ENCODE results near the gene KIF22.
"Not testable (repeated sequence)": the region's sequence is repeated elsewhere in the genome, so short reads cannot be mapped to it uniquely, and the experiment has no call there.

Gene KIF22

DNA sequence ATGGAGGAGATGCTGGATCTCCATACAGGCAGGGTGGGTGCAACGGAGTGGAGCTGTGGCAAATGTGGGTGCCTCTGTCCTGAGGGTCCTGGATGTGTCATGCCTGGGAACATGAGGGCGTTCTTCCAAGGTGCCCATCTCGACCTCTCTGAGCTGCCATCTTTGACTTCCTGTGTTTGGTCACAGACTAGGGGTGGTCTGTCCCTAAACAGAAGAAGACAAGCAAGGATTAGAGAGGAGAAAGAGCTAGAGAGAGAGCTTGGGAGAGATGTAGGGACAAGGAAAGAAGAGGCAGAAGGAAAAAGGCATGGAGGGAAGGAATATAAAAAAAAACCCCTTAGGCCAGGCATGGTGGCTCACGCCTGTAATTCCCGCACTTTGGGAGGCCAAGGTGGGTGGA is 15.8 kb upstream of the KIF22 start:
- Histone ChIP-seq H3K27ac (no peak overlapping the region), H3K36me3 (no peaks in the 10 kb centered on the region), H3K4me3 (ENCODE audit: low read depth, low read length) (no peak overlapping the region), H3K27me3 (ENCODE audit: insufficient read depth, low read depth, severe bottlenecking) (no peaks in the 10 kb centered on the region), H3K9me3 (ENCODE audit: severe bottlenecking) (no peaks in the 10 kb centered on the region)
- no peak for DNase-seq
- TF ChIP-seq, protein P1, sequence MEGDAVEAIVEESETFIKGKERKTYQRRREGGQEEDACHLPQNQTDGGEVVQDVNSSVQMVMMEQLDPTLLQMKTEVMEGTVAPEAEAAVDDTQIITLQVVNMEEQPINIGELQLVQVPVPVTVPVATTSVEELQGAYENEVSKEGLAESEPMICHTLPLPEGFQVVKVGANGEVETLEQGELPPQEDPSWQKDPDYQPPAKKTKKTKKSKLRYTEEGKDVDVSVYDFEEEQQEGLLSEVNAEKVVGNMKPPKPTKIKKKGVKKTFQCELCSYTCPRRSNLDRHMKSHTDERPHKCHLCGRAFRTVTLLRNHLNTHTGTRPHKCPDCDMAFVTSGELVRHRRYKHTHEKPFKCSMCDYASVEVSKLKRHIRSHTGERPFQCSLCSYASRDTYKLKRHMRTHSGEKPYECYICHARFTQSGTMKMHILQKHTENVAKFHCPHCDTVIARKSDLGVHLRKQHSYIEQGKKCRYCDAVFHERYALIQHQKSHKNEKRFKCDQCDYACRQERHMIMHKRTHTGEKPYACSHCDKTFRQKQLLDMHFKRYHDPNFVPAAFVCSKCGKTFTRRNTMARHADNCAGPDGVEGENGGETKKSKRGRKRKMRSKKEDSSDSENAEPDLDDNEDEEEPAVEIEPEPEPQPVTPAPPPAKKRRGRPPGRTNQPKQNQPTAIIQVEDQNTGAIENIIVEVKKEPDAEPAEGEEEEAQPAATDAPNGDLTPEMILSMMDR (IDR thresholded peaks at IDR 0.05; ENCODE audit: low read depth, low read length): no peak

DNA sequence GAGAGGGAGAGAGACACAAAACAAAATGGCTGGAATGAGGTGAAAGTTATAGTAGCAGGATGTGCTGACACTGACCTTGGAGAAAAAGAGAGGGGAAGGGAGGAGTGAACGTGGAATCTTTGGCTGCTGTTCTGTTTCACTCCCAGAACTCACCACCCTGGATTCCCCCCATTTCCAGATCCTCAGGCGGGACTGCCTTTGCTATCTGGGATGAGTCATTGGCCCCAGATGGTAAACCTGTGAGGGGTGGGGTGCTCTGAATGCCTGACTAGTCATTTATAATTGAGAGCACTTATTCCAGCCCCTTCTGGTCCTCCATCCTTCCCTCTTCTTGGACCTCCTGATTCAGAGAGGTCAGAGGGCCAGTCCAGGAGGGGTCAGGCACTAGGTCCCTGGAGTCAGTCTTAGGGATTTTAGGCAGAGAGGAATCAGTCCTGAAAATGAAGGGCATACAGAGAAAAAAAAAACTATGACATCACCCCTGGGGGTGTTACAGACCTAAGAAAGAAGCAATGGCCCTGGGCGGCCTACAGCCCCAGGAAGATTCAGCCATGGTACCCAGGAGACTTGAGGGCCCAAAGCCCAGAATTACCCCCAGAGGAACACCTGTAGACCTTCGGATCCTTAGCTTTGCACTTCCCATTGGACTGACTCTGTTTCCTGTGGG is 14.7 kb upstream of the KIF22 start:
- H3K4me3 ChIP-seq (ENCODE audit: low read depth, low read length): no peak overlapping the region
- DNase-seq: peak; percentile 29
- H3K27ac ChIP-seq: no peak overlapping the region
- H3K36me3 ChIP-seq: no peaks in the 10 kb centered on the region
- H3K9me3 ChIP-seq (ENCODE audit: severe bottlenecking): no peaks in the 10 kb centered on the region
- TF ChIP-seq, protein P1 (IDR thresholded peaks at IDR 0.05; ENCODE audit: low read depth, low read length): no peak
- no peaks in the 10 kb centered on the region for H3K27me3 ChIP-seq (ENCODE audit: insufficient read depth, low read depth, severe bottlenecking)

DNA sequence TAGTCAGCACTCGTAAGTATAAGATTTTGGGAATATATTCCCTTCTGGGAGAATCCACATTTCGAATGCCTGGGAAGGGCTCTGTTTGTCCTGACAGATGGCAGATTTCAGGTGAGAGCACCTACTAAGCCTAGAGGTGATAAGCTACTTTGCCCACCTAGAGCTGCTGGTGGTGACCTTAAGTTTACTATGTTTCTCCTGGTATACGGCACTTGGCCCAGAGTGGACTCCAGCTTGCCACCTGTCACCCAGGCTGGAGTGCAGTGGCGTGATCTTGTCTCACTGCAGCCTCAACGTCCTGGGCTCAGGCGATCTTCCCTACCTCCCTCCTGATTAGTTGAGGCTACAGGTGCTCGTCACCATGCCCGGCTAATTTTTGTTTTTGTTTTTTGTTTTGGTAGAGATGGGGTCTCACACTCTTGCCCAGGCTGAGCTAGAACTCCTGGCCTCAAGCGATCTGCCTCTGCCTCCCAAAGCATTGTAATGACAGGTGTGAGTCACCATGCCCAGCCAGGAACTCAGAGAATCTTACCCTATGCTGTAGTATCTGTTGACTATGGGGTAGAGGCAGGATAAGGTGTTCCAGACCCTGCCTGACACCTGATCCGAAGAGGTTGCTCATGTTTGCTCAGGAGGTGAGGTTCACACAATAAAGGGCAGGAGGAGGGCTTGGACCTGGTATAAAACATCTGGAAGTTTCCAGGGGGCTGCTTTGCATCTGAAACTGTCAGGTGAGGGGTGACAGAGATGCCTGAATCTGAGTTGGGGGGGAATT is 12.8 kb upstream of the KIF22 start, which contains the start of gene ZG16:
TSS of gene ZG16 (plus strand) at position 681 of the 775 bp plus-strand sequence. CDS start 1,011 bp downstream, outside the sequence.
- Histone ChIP-seq H3K4me3 (ENCODE audit: low read depth, low read length) (no peak within 1 kb of the TSS), H3K36me3 (no peaks in the 10 kb centered on the region), H3K9me3 (ENCODE audit: severe bottlenecking) (no peaks in the 10 kb centered on the region), H3K27me3 (ENCODE audit: insufficient read depth, low read depth, severe bottlenecking) (no peaks in the 10 kb centered on the region), H3K27ac (peak within 1 kb of the TSS; percentile 72)
- TF ChIP-seq, protein P1 (IDR thresholded peaks at IDR 0.05; ENCODE audit: low read depth, low read length): no peak
- peak; percentile 50 for DNase-seq

DNA sequence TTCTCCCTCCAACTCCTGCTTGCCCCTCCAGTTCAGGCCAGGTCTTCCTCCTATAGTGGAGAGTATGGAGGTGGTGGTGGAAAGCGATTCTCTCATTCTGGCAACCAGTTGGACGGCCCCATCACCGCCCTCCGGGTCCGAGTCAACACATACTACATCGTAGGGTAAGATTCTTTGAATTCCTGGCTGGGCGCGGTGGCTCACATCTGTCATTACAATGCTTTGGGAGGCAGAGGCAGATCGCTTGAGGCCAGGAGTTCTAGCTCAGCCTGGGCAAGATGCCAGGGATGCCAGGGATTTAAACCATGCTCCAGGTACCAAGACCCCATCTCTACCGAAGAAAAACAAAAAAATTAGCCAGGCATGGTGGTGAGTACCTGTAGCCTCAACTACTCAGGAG is 11.1 kb upstream of the KIF22 start:
- no peaks in the 10 kb centered on the region for H3K36me3 ChIP-seq
- TF ChIP-seq, protein P1 (IDR thresholded peaks at IDR 0.05; ENCODE audit: low read depth, low read length): no peak
- H3K4me3 ChIP-seq (ENCODE audit: low read depth, low read length): no peak overlapping the region
- H3K27ac ChIP-seq: no peak overlapping the region
- DNase-seq: no peak
- H3K27me3 ChIP-seq (ENCODE audit: insufficient read depth, low read depth, severe bottlenecking): no peaks in the 10 kb centered on the region
- no peaks in the 10 kb centered on the region for H3K9me3 ChIP-seq (ENCODE audit: severe bottlenecking)

DNA sequence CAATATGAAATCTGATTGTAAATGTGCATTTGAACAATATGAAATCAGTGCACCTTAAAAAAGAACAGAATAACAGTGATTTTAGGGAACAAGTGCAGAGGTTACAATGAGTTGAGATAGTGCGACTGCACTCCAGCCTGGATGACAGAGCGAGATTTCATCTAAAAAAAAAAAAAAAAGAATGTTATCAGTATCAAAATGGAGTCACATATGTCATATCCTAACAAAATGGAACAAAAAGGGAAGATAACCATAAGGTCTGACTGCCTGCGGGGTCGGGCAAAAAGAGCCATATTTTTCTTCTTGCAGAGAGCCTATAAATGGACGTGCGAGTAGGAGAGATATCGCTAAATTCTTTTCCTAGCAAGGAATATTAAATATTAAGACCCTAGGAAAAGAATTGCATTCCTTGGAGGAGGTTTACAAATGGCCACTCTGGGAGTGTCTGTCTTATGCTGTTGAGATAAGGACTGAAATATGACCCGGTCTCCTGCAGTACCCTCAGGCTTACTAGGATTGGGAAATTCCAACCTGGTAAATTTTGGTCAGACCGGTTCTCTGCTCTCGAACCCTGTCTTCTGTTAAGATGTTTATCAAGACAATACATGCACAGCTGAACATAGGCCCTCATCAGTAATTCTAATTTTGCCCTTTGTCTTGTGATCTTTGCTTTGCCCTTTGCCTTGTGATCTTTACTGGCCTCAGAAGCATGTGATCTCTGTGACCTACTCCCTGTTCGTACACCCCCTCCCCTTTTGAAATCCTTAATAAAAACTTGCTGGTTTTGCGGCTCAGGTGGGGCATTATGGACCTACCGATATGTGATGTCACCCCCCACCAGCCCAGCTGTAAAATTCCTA is 7.2 kb upstream of the KIF22 start:
- not testable (repeated sequence) for H3K27ac ChIP-seq; H3K9me3 ChIP-seq (ENCODE audit: severe bottlenecking); H3K27me3 ChIP-seq (ENCODE audit: insufficient read depth, low read depth, severe bottlenecking); H3K4me3 ChIP-seq (ENCODE audit: low read depth, low read length); H3K36me3 ChIP-seq; DNase-seq

DNA sequence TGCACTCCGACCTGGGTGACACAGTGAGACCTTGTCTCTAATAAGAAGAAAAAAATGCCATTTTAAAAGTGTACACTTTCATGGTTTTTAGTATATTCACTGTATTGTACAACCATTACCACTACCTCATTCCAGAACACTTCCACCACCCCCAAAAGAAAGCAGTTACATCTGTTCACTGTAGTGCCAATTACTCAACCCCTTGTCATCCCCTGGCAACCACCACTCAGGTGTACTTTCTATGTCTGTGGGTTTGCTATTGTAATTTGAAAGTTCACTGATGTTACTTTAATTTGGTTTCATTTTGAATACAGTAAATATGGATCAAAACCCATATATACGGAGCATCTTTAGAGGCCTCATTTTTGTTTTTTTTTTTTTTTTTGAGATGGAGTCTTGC is 6.4 kb upstream of the KIF22 start:
- no peaks in the 10 kb centered on the region for H3K9me3 ChIP-seq (ENCODE audit: severe bottlenecking)
- no peaks in the 10 kb centered on the region for H3K27me3 ChIP-seq (ENCODE audit: insufficient read depth, low read depth, severe bottlenecking)
- TF ChIP-seq, protein P1 (IDR thresholded peaks at IDR 0.05; ENCODE audit: low read depth, low read length): no peak
- no peak overlapping the region for H3K27ac ChIP-seq
- no peak for DNase-seq
- H3K4me3 ChIP-seq (ENCODE audit: low read depth, low read length): no peak overlapping the region
- H3K36me3 ChIP-seq: no peaks in the 10 kb centered on the region
